Fibroblast of pulmonary artery (primary cell): Measurements from ENCODE around the gene DSE.

Experiments
- DNase-seq: peaks from one replicate; pipeline ENCODE4 v3.0.0-alpha.2; 2010; ENCODE audit warnings: low read depth
- H3K4me3 ChIP-seq: replicated peaks from 2 replicates; pipeline ENCODE4 v1.5.1; 2011; ENCODE audit warnings: low read depth, mild to moderate bottlenecking, control low read depth, low read length, moderate library complexity
- TF ChIP-seq, protein P1 (sequence below): IDR thresholded peaks from 2 replicates; pipeline ENCODE4 v1.5.1; 2011; ENCODE audit warnings: mild to moderate bottlenecking, control low read depth, low read length, inconsistent platforms; ENCODE audit errors: missing control alignments

Gene DSE

DNA sequence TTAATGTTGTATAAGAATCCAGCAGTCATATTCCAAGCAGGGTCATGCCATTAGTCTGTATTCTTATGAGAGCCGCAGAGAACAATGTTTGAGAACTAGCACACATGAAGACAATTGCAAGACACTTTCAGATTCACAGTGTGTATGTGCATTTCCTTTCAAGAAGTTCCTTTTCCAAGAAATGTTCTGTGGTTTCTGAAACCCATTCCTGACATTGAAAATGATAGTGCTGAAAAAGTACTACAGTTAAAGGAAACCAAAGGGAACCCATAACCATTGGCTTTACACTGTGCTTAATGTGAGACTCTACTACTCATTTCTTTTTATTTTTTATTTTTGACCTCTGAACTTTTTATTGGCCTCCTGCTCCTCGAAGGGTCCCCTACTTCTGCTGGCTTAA is 86.2 kb downstream of the DSE start:
- DNase-seq: no peak
- H3K4me3 ChIP-seq: no peak overlapping the region
- TF ChIP-seq, protein P1, sequence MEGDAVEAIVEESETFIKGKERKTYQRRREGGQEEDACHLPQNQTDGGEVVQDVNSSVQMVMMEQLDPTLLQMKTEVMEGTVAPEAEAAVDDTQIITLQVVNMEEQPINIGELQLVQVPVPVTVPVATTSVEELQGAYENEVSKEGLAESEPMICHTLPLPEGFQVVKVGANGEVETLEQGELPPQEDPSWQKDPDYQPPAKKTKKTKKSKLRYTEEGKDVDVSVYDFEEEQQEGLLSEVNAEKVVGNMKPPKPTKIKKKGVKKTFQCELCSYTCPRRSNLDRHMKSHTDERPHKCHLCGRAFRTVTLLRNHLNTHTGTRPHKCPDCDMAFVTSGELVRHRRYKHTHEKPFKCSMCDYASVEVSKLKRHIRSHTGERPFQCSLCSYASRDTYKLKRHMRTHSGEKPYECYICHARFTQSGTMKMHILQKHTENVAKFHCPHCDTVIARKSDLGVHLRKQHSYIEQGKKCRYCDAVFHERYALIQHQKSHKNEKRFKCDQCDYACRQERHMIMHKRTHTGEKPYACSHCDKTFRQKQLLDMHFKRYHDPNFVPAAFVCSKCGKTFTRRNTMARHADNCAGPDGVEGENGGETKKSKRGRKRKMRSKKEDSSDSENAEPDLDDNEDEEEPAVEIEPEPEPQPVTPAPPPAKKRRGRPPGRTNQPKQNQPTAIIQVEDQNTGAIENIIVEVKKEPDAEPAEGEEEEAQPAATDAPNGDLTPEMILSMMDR: no peak

DNA sequence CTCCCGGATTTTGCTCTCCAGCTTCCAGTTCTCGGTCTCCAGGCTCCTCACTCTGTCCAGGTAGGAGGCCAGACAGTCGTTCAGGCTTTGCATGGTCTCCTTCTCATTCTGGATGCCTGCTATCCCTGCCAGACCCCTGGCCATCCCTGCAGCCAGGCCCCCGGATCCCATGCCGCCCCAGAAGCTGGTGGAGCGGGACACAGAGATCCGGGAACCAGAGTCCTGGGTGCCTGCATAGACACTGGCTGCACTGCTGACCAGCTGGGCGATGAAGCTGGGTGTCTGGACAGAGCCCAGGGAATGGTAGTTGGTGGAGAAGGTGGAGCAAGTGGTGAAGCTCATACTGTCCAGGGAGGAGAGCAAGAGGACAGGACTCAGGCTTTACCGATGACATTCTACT is 87.5 kb downstream of the DSE start:
- DNase-seq: no peak
- TF ChIP-seq, protein P1: no peak
- H3K4me3 ChIP-seq: no peak overlapping the region

DNA sequence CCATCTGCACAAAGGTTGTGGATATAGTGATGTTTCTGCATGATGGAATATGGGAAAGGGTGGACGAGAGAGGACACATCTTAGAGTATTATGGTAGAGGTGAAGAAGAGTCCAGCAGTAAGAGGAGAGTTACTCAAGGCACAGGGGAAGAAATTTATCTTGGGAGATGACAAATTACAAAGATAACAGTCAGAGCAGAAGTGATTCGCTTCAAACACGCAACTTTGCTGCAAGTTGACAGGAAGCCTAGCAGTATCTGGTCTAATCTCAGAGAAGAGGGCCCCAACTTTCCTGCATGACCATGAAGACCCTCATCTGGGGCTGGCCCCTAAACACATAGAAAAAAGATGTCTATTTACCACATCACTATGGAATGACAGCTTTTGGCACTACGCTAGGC is 89.2 kb downstream of the DSE start:
- no peak overlapping the region for H3K4me3 ChIP-seq
- TF ChIP-seq, protein P1: no peak
- no peak for DNase-seq

DNA sequence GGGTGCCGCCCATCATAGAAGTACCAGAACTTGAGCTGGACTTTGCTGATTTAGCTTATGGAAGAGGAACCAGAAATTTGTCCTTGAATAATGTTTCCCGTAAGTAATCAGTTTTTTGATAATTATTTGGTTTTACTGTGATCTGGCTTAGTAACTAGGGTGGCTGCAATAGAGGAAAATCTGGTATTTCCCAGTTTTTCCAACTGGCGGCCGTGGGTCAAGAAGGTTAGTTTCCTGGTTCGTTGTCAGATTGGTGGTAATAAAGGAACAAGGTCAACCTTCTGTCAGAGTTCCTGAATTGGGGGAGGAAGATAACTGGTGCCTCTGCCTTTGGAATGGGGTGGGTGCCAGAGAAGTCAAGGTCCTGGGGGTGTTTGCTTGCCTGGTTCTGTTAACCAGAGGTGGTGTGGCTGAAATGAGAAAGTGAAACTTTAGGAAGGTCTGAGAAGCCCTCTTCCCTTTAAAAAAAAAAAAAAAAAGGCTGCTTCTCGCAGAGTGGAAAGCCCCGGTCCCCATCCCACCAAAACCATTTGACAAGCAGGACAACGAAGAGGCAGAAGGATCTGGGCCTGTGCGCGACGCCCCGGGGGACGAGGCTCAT is 90.7 kb downstream of the DSE start, which contains the start of gene CALHM6:
Gene CALHM6, plus strand, starts transcription at position 45 of the 601 bp plus-strand sequence. Its CDS starts 555 bp downstream, at position 600.
- peak within 1 kb of the TSS; percentile 24 for H3K4me3 ChIP-seq
- TF ChIP-seq, protein P1: no peak
- no peak for DNase-seq

DNA sequence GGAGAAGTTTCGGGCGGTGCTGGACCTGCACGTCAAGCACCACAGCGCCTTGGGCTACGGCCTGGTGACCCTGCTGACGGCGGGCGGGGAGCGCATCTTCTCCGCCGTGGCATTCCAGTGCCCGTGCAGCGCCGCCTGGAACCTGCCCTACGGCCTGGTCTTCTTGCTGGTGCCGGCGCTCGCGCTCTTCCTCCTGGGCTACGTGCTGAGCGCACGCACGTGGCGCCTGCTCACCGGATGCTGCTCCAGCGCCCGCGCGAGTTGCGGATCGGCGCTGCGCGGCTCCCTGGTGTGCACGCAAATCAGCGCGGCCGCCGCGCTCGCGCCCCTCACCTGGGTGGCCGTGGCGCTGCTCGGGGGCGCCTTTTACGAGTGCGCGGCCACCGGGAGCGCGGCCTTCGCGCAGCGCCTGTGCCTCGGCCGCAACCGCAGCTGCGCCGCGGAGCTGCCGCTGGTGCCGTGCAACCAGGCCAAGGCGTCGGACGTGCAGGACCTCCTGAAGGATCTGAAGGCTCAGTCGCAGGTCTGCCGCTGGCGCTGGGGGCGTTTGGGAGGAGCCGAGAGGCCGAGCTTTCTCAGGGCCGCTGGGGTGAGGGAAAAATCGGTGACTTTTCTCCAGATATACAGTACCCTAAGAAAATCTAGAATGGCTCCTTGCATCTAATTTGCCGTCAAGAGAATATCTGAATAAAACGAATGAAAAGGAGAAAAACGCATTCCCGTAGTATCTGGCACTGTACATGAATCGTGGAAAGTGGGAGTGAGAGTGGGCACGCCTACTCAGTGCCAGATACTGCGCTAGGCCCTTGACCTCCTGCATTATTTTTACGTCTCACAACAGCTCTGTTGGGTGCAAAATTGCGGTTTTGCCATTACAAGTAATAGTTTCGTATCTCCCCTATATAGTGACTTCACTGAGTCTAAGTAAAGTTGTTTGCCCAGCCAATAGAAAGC is 91.5 kb downstream of the DSE start:
- TF ChIP-seq, protein P1: no peak
- peak overlapping the region; percentile 24 for H3K4me3 ChIP-seq
- peak; percentile 58 for DNase-seq

DNA sequence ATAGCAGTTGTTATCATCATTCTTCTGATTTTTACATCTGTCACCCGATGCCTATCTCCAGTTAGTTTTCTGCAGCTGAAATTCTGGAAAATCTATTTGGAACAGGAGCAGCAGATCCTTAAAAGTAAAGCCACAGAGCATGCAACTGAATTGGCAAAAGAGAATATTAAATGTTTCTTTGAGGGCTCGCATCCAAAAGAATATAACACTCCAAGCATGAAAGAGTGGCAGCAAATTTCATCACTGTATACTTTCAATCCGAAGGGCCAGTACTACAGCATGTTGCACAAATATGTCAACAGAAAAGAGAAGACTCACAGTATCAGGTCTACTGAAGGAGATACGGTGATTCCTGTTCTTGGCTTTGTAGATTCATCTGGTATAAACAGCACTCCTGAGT is 92.6 kb downstream of the DSE start:
- TF ChIP-seq, protein P1: no peak
- H3K4me3 ChIP-seq: no peak overlapping the region
- DNase-seq: no peak

DNA sequence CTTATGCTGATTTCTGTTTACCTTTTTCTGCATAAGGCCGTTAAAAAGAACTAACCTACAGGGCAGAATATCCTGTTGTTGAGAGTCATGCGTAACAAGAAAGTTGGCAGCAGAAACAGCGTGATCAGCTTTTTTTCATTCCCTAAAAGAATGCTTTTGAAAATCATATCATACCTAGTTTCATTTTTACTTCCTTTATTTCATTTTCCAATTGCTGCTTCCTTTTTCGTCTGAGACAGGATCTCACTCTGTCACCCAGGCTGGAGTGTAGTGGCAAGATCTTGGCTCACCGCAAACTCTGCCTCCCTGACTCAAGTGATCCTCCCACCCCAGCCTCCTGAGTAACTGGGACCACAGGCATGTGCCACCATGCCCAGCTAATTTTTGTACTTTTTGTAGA is 94.5 kb downstream of the DSE start:
- no peak for DNase-seq
- H3K4me3 ChIP-seq: no peak overlapping the region
- TF ChIP-seq, protein P1: no peak
